ENCODE results near the gene TRAPPC12.

DNA sequence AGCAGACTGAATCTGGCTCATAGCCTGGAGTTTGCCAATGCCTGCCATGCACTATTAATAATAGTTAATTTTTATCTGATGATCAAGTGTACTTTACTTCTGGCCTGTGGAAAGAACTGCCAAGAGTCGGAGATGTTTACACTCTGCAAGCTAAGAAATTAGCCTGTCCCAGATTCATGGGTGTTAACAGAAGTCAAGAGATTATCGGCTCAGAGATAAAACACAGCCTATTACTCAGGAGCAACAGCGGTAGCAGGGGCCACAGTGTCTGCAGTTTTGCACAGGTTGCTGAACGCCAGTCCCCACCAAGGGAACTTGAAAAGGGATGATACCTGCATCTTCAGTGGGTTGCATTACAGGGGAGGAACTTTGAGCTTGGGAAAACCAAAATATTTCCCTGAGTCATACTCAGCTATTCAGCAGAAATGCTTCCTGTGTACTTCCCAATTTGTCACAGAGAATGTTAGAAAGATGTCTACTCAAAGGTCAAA lies 144.1 kb downstream of the TRAPPC12 start:
- TF ChIP-seq, protein P1, sequence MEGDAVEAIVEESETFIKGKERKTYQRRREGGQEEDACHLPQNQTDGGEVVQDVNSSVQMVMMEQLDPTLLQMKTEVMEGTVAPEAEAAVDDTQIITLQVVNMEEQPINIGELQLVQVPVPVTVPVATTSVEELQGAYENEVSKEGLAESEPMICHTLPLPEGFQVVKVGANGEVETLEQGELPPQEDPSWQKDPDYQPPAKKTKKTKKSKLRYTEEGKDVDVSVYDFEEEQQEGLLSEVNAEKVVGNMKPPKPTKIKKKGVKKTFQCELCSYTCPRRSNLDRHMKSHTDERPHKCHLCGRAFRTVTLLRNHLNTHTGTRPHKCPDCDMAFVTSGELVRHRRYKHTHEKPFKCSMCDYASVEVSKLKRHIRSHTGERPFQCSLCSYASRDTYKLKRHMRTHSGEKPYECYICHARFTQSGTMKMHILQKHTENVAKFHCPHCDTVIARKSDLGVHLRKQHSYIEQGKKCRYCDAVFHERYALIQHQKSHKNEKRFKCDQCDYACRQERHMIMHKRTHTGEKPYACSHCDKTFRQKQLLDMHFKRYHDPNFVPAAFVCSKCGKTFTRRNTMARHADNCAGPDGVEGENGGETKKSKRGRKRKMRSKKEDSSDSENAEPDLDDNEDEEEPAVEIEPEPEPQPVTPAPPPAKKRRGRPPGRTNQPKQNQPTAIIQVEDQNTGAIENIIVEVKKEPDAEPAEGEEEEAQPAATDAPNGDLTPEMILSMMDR (IDR thresholded peaks at IDR 0.05): no peak
- TF ChIP-seq POLR2A (IDR thresholded peaks at IDR 0.05): no peak

Data from tibial nerve (tissue), 3 donors.